HL-60 (cell line): ENCODE measurements around the gene PDGFA.

Experiments
- CTCF ChIP-seq: IDR thresholded peaks from one replicate; pipeline ENCODE4 v1.5.1; 2011; ENCODE audit warnings: low read length, control low read depth, inconsistent platforms; ENCODE audit not compliant: insufficient read depth
- POLR2AphosphoS5 ChIP-seq: IDR thresholded peaks from 2 replicates; pipeline ENCODE4 v1.6.1; 2012; ENCODE audit warnings: low read depth
- SPI1 ChIP-seq: IDR thresholded peaks from 2 replicates; pipeline ENCODE4 v1.6.1; 2012; ENCODE audit warnings: low read depth, mild to moderate bottlenecking, borderline replicate concordance

GRCh38 chr7:511476-512145 is 8.0 kb downstream of the PDGFA start:
- TF ChIP-seq CTCF (no peak), SPI1 (no peak), POLR2AphosphoS5 (no peak)
